GDM1 (cell line): ENCODE results near the gene PMPCB.
"Not testable (repeated sequence)": the region's sequence is repeated elsewhere in the genome, so short reads cannot be mapped to it uniquely, and the experiment has no call there.

Source experiments
- DNase-seq: peaks from one replicate; lab custom pipeline; 2025; lab: John Stamatoyannopoulos, UW

The PMPCB gene

DNA sequence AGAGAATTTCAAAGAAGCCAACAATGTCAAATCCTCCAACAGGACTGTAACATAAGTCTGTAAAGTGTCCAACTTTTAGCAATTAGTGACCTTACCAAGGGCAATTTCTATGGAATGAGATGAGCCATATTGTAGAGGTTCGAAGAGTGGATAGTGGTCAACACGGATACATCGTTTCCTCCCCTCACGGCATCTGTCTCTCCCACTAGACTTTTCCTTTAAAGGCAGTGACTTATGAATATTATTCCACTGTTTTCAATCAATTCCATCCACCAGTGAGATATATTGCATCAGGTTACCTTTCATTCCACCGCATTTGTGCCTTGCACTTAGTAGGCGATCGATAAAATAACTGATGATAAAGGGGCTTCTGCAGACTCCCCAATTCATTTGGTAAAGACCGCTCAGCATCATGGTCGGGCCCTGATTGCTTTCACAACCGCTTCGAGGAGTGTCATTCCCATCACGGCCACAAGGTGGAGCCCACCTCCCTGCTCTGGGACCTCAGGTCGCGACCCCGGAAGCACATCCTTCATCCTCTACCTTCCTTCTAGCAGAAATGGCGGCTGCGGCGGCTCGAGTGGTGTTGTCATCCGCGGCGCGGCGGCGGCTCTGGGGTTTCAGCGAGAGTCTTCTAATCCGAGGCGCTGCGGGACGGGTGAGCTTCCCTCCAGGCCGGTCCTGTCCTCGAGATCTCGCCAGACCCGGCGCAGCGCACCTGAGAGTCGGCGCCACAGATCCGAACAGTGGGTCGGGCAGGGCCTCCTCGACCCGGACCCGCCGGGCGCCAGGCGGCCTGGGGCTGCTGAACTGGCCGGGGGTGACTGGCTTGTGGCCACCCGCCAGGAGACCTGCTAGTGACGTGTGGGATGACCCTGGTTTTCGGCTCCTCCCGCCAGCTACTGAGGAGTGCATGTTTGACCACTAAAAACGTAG is at the start of gene PMPCB:
PMPCB (plus strand) TSS at position 535 of the 936 bp plus-strand sequence; CDS start at position 560, 25 bp downstream.
- DNase-seq, result peak; percentile 82

GRCh38 chr7:103253699-103254506 is 43.3 kb upstream of the PMPCB start:
- not testable (repeated sequence) for DNase-seq

DNA sequence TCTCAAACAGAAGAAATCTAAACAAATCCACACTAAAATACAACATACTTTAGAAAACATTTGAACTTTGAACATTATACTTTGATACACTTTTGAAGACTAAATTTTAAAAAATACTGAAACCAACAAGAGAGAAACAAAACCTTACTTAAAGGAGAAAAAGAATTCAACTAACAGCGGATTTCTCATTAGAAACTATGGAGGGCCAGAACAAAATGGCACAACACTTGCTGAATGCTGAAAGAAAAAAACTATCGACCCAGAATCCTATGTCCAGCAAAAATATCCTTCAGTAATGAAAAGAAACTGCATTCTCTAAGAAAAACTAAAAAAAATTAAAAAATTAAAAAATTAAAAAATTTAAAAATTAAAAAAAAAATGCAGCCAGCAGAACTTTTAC is 33.2 kb upstream of the PMPCB start:
- DNase-seq, result not testable (repeated sequence)

DNA sequence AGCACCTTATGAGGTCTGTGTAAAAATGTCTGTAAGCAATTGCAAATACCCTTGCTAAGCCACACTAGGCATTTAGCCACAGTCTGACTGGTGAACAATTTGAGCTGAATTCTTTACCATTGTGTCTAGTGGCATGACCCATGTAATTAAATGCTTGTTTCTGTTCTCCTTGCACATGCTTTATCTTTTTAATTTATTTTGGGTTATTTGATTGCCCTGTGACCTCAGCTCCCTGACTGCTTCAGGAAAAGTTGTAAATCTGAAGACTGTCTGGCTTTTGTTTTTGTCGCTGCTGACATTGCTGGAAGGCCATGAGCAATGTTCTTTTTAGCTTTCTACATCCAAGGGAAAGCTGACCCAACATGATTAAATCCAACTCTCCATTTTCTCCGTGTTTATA is 31.0 kb upstream of the PMPCB start:
- DNase-seq, result not testable (repeated sequence)

- DNase-seq, result not testable (repeated sequence)
Observed at GRCh38 chr7:103273374-103273773, 23.9 kb upstream of the PMPCB start.

DNA sequence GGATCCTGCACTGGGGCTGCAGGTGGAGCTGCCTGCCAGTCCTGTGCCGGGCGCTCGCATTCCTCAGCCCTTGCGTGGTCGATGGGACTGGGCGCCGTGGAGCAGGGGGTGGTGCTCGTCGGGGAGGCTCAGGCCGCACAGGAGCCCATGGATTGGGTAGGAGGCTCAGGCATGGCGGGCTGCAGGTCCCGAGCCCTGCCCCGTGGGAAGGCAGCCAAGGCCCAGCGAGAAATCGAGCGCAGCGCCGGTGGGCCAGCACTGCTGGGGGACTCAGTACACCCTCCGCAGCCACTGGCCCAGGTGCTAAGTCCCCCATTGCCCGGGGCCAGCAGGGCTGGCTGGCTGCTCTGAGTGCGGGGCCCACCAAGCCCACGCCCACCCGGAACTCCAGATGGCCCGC is 22.4 kb upstream of the PMPCB start:
- not testable (repeated sequence) for DNase-seq

GRCh38 chr7:103278195-103278594 is 19.0 kb upstream of the PMPCB start:
- DNase-seq, result not testable (repeated sequence)

DNA sequence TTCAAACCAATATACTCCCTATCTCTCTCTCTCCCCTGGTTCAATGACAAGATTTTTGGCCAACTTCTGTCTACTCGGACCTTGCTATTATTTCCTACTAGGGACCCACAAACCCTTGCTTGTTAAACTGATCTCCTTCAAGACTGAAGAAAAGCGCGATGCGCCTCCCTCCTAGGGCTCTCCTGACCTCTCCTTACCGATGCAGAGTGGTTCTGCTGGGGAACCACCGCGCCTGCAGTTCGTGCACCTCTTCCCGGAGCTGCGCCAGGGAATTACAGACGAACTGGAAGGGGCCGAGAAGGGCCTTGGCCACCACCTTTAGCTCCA is 17.6 kb upstream of the PMPCB start:
- peak; percentile 40 for DNase-seq

GRCh38 chr7:103279963-103280802 is 17.1 kb upstream of the PMPCB start:
- DNase-seq, result peak; percentile 86

DNA sequence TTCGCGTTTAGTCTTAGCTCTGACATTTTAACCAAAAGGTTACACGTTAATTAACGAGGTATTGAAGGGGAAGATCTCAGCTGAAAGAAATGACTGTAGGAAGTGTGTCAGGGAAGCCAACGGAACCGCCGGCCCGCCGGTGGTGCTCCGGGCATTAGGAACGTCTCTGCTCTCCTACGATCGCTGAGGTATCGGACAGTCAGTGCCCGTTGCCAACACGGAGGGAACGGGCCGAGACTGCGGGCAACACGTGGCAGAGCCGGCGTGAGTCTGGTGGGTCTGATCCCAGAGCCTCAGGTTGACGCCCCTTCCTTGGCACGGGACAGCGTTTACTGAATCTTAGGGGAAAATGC is 16.5 kb upstream of the PMPCB start:
- DNase-seq, result not testable (repeated sequence)

DNA sequence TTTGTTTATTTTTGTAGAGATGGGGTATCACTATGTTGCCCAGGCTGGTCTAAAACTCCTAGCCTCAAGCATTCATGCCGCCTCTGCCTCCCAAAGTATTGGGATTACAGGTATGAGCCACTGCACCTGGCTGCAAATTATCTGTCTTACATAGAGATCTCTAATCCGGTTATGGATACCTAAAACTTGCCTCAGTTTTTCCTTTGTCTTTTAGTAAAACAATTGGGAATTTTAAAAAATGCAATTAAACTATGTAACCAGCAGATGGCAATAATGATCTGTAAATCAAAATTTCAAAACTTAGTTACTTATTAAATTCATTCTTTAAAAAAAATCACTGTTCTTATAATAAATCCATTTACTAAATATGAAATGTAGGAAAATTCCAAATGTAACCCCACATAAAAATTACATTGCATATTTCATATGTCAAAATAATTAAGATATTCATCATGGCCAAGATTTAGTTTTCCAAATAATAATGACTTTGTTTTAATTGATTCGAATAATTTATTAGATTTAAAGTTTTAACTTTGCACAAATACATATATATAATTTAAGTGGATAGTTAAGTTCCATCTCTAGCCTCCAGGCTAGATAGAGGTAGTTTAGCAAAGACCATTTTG is 14.3 kb upstream of the PMPCB start:
- not testable (repeated sequence) for DNase-seq

- no peak for DNase-seq
Observed at GRCh38 chr7:103292122-103292521, 5.1 kb upstream of the PMPCB start.

GRCh38 chr7:103293526-103293925 is 3.7 kb upstream of the PMPCB start:
- DNase-seq, result no peak

DNA sequence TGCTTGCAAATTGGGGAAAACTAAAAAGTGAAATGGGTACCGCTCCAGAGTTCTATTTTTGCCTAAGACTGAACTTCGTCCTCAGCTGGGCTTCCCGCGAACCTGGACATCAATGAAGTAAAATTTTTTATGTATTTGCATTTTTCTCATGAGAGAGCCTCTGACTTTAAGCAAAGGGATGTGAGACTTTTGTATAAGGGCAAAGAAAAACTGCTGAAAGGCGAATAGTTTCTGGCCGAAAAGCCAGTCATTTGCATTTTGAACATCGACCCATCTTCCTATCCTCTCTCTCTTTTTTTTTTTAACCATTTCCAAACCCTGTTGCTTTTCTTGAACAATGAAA is 573 bp downstream of the PMPCB start:
- DNase-seq, result no peak

GRCh38 chr7:103299660-103300059 is 2.4 kb downstream of the PMPCB start:
- no peak for DNase-seq

GRCh38 chr7:103301441-103301840 is 4.2 kb downstream of the PMPCB start:
- no peak for DNase-seq

DNA sequence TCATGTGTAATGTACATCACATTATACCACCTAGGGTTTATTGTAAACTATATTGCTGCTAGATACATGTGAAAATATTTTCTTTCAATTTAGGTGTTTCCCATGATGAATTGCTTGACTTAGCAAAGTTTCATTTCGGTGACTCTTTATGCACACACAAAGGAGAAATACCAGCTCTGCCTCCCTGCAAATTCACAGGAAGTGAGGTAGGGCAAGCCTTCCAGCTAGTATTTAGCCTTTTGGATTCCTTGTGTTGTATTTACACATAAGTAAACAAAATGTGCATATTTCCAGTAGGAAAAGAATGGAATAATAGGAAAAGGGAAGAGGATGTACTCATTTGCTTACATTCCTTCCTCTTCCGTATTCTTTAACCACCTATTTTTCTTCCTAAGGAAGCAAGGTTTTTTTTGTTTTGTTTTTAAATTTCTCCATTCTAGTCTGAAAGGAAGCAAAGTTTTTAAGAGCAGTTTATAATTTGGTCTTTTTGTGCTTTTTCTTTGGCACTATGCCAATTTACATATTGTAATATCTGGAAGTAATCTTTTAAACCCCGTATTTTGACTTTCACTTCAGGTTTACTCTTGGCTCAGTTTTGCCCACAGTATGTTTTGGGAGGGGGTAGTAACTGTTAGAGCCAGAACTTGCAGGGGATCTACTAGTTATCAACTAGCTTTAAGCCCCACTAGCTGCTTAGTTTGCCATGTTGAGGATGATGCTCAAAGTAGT is 10.4 kb downstream of the PMPCB start:
- DNase-seq, result no peak

DNA sequence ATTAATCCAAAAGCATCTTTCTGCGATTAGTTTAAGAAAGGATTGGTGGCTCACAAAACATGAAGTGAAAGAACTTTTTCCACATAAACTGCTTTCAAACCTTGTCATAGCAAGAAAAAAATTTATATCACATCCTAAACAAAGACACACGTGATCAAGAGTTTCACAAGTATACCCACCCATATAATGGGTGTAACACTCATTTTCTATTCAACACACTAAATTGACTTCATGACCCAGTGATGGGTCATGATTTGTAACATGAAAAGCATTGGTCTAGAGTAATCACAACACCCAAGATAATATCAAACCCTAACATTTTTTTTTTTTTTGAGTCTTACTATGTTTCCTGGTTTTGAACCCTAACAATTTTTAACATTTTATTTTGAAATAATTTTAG is 17.6 kb downstream of the PMPCB start:
- no peak for DNase-seq

DNA sequence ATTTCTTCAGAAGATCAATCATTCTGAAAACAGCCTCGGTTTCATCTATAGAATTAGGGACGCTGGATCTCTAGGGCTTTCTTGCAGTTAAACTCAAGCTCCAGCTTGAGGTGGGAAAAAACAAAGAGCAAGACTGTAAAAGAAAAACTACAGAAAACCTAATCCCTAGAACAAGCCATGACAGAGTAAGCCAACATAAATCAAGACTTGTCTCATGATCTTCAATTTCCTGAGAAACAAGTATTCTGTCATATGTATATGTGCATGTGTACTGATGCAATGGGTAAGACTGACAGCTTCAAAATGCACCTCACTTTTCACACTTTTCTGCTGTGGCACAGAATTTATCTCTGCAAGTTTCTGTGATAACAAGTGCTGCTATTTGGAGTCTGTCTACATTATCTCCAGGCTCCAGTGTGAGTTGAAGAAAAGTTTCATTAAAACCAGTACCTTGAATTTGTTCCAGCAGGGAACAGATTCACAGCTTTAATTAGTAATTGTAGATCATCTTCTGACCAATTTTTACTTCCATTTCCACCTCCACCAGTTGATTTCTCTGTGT is 19.2 kb downstream of the PMPCB start:
- no peak for DNase-seq

- DNase-seq, result no peak
Observed at GRCh38 chr7:103317009-103317408, 19.8 kb downstream of the PMPCB start.

- no peak for DNase-seq
Observed at GRCh38 chr7:103325744-103326143, 28.5 kb downstream of the PMPCB start.
